Erythroblast (primary cell): Measurements from ENCODE around the gene SGCD.

ENCODE experiments used
- GATA1 ChIP-seq: IDR thresholded peaks from 2 replicates; pipeline ENCODE4 v1.6.1; 2011; ENCODE audit warnings: low read depth, mild to moderate bottlenecking, control low read depth, low read length, moderate library complexity
- POLR2A ChIP-seq: IDR thresholded peaks from 2 replicates; pipeline ENCODE4 v1.6.1; 2011; ENCODE audit warnings: mild to moderate bottlenecking, low read length

GRCh38 chr5:156758011-156758791 lies 431.2 kb downstream of the SGCD start:
- TF ChIP-seq POLR2A, result no peak
- TF ChIP-seq GATA1, result no peak
